CD8-positive, alpha-beta memory T cell (primary cell): ENCODE results near the gene CHD8. TPM values are rescaled to one million over a fixed set of nuclear protein-coding genes. Genes with fewer than 3 reads are reported as not detected.

Source experiments
- polyA plus RNA-seq: library from polyadenylated mRNA; unstranded; fragments of 300-500 nt; fragmentation: Illumina TruSeq; gene quantifications from one replicate; pipeline ENCODE4 v1.2.3, GENCODE V29; 2021
- total RNA-seq, 2 experiments: library from RNA; stranded (reverse); gene quantifications; one replicate each; pipeline ENCODE4 v1.2.3, GENCODE V29; 2021

The CHD8 gene
- total and polyA plus RNA-seq, 3 experiments from 2014 or later = 33.6 to 96.1 (median 90.0) TPM

Other genes starting within 250 kb of the CHD8 start
- 1,000 to 10,000 TPM; 1,158 to 1,180 TPM for gene HNRNPC, start 186.7 kb downstream of the CHD8 start, total RNA-seq
- gene HNRNPC, start 186.7 kb downstream of the CHD8 start, polyA plus RNA-seq = 700 TPM
- not detected for gene RPGRIP1, start 176.0 kb downstream of the CHD8 start, total RNA-seq
- not detected for gene RPGRIP1, start 176.0 kb downstream of the CHD8 start, polyA plus RNA-seq
- 100 to 1,000 TPM; 199 to 208 TPM for gene SUPT16H, start 72.1 kb downstream of the CHD8 start, total RNA-seq
- gene SUPT16H, start 72.1 kb downstream of the CHD8 start, polyA plus RNA-seq = 84.5 TPM
- 10 to 100 TPM; 25.5 to 25.7 TPM for gene RAB2B, start 20.8 kb upstream of the CHD8 start, total RNA-seq
- 14.4 TPM for gene RAB2B, start 20.8 kb upstream of the CHD8 start, polyA plus RNA-seq
- gene TOX4, start 21.1 kb upstream of the CHD8 start, total RNA-seq = 10 to 100 TPM; 82.7 to 83.0 TPM
- gene TOX4, start 21.1 kb upstream of the CHD8 start, polyA plus RNA-seq = 93.3 TPM
- gene METTL3, start 55.2 kb upstream of the CHD8 start, total RNA-seq = 10 to 100 TPM; 54.1 to 58.9 TPM
- gene METTL3, start 55.2 kb upstream of the CHD8 start, polyA plus RNA-seq = 27.4 TPM
- 1 to 10 TPM; 2.0 to 2.6 TPM for gene SALL2, start 70.2 kb upstream of the CHD8 start, total RNA-seq
- gene SALL2, start 70.2 kb upstream of the CHD8 start, polyA plus RNA-seq = 1.4 TPM
- gene OR10G3, start 124.0 kb upstream of the CHD8 start, total RNA-seq = not detected
- not detected for gene OR10G3, start 124.0 kb upstream of the CHD8 start, polyA plus RNA-seq
- not detected for gene OR10G2, start 178.8 kb upstream of the CHD8 start, total RNA-seq
- gene OR10G2, start 178.8 kb upstream of the CHD8 start, polyA plus RNA-seq = 0.20 TPM
- gene OR4E2, start 197.7 kb upstream of the CHD8 start, total RNA-seq = not detected
- not detected for gene OR4E2, start 197.7 kb upstream of the CHD8 start, polyA plus RNA-seq
- gene OR4E1, start 217.7 kb upstream of the CHD8 start, total RNA-seq = not detected
- gene OR4E1, start 217.7 kb upstream of the CHD8 start, polyA plus RNA-seq = not detected